GM23338 (cell line): Measurements from ENCODE around the gene ATF4. TPM values are rescaled to one million over a fixed set of nuclear protein-coding genes. Genes with fewer than 3 reads are reported as not detected.

ENCODE experiments used
- ATAC-seq: fragments of 200-7000 bp; cut with Tn5 transposase; 3 replicates; pipeline ENCODE4 v1.9.1; 2020
- DNase-seq: peaks from one replicate; pipeline ENCODE4 v3.0.0-alpha.2; 2015; ENCODE audit warnings: low spot score
- H2AFZ ChIP-seq: fragments of 200-600 bp; sonication (generic); 2 replicates; pipeline ENCODE4 v1.8.0; 2016; ENCODE audit warnings: antibody characterized with exemption, mild to moderate bottlenecking, moderate library complexity
- H3F3A ChIP-seq: fragments of 200-600 bp; sonication (generic); replicated peaks from 2 replicates; pipeline ENCODE4 v1.8.0; 2017; ENCODE audit warnings: antibody characterized with exemption, mixed run types, low read depth
- H3K27ac ChIP-seq: fragments of 200-600 bp; sonication (generic); 2 replicates; pipeline ENCODE4 v1.6.1; 2016; ENCODE audit warnings: low read depth
- H3K27me3 ChIP-seq: fragments of 200-600 bp; sonication (generic); 2 replicates; pipeline ENCODE4 v1.8.0; 2016; ENCODE audit warnings: mild to moderate bottlenecking, mixed run types, moderate library complexity; ENCODE audit not compliant: insufficient read depth
- H3K36me3 ChIP-seq: fragments of 200-600 bp; sonication (generic); 2 replicates; pipeline ENCODE4 v1.8.0; 2016; ENCODE audit warnings: mild to moderate bottlenecking; ENCODE audit not compliant: insufficient read depth
- H3K4me1 ChIP-seq: fragments of 200-600 bp; sonication (generic); 2 replicates; pipeline ENCODE4 v1.8.0; 2016; ENCODE audit warnings: mild to moderate bottlenecking, moderate library complexity; ENCODE audit not compliant: insufficient read depth
- H3K4me2 ChIP-seq: fragments of 200-600 bp; sonication (generic); 2 replicates; pipeline ENCODE4 v1.7.1; 2017; ENCODE audit warnings: mixed run types
- H3K4me3 ChIP-seq: fragments of 200-600 bp; sonication (generic); 2 replicates; pipeline ENCODE4 v1.6.1; 2016; ENCODE audit warnings: mixed run types
- H3K79me2 ChIP-seq: fragments of 200-600 bp; sonication (generic); replicated peaks from 2 replicates; pipeline ENCODE4 v1.8.0; 2017; ENCODE audit warnings: mild to moderate bottlenecking; ENCODE audit not compliant: insufficient read depth
- H3K9me2 ChIP-seq: fragments of 200-600 bp; sonication (generic); 2 replicates; pipeline ENCODE4 v1.8.0; 2017; ENCODE audit not compliant: insufficient read depth
- H4K20me1 ChIP-seq: fragments of 200-600 bp; sonication (generic); replicated peaks from 2 replicates; pipeline ENCODE4 v1.8.0; 2017; ENCODE audit warnings: mild to moderate bottlenecking; ENCODE audit not compliant: insufficient read depth
- H3K27ac Mint-ChIP-seq: 2 replicates; pipeline ENCODE4 v1.8.0; 2020; ENCODE audit warnings: inconsistent platforms, mild to moderate bottlenecking, moderate library complexity, mixed read lengths
- H3K27me3 Mint-ChIP-seq: 3 replicates; pipeline ENCODE4 v1.8.0; 2022; ENCODE audit warnings: low read depth, mild to moderate bottlenecking, moderate library complexity, mixed read lengths, inconsistent platforms; ENCODE audit not compliant: insufficient read depth, poor library complexity
- H3K36me3 Mint-ChIP-seq: 3 replicates; pipeline ENCODE4 v1.8.0; 2021; ENCODE audit warnings: low read depth, mild to moderate bottlenecking, inconsistent platforms, moderate library complexity, mixed read lengths
- H3K4me1 Mint-ChIP-seq: 3 replicates; pipeline ENCODE4 v1.8.0; 2020; ENCODE audit warnings: mild to moderate bottlenecking, inconsistent platforms, mixed read lengths
- H3K4me3 Mint-ChIP-seq: 3 replicates; pipeline ENCODE4 v1.8.0; 2021; ENCODE audit warnings: moderate library complexity, mild to moderate bottlenecking, inconsistent platforms, mixed read lengths
- H3K9me3 Mint-ChIP-seq: 3 replicates; pipeline ENCODE4 v1.8.0; 2020; ENCODE audit warnings: moderate library complexity, mild to moderate bottlenecking, inconsistent platforms, mixed read lengths
- CREB1 ChIP-seq: fragments of 250-450 bp; sonication (Bioruptor Pico); IDR thresholded peaks from 2 replicates; pipeline ENCODE4 v1.5.0; 2020; ENCODE audit warnings: low read depth, mild to moderate bottlenecking, moderate library complexity
- CTCF ChIP-seq, 2 experiments: fragments of 200-600 bp in 1 of 2; sonication (generic) in 1 of 2; conservative IDR thresholded peaks; 2 replicates each; pipeline versions ENCODE4 v1.5.1 to v1.6.1; 2016 to 2017; ENCODE audit warnings: antibody characterized with exemption in 2 of 2, low read depth in 2 of 2, mild to moderate bottlenecking in 2 of 2, moderate library complexity in 1 of 2
- ETS1 ChIP-seq: IDR thresholded peaks from 2 replicates; pipeline ENCODE4 v1.6.1; 2016; ENCODE audit warnings: antibody characterized with exemption
- EZH2 ChIP-seq: fragments of 200-600 bp; sonication (generic); IDR thresholded peaks from one replicate; pipeline ENCODE4 v1.8.0; 2017; ENCODE audit warnings: antibody characterized with exemption, mild to moderate bottlenecking, low read depth; ENCODE audit not compliant: unreplicated experiment
- EZH2phosphoT487 ChIP-seq: fragments of 200-600 bp; sonication (generic); IDR thresholded peaks from one replicate; pipeline ENCODE4 v1.8.1; 2018; ENCODE audit warnings: antibody characterized with exemption; ENCODE audit not compliant: unreplicated experiment
- JUNB ChIP-seq: IDR thresholded peaks from one replicate; pipeline ENCODE4 v1.6.1; 2016; ENCODE audit warnings: antibody characterized with exemption; ENCODE audit not compliant: unreplicated experiment
- NANOG ChIP-seq: IDR thresholded peaks from 2 replicates; pipeline ENCODE4 v1.6.1; 2016; ENCODE audit warnings: antibody characterized with exemption, borderline replicate concordance
- POLR2AphosphoS5 ChIP-seq: IDR thresholded peaks from 2 replicates; pipeline ENCODE4 v1.6.1; 2016; ENCODE audit warnings: antibody characterized with exemption, low read depth
- REST ChIP-seq: IDR thresholded peaks from one replicate; pipeline ENCODE4 v1.6.1; 2018; ENCODE audit warnings: antibody characterized with exemption; ENCODE audit not compliant: unreplicated experiment
- STAT1 ChIP-seq: IDR thresholded peaks from one replicate; pipeline ENCODE4 v1.6.1; 2016; ENCODE audit warnings: antibody characterized with exemption; ENCODE audit not compliant: unreplicated experiment
- ZNF114 ChIP-seq: fragments of 250-450 bp; sonication (Bioruptor Pico); IDR thresholded peaks from 2 replicates; pipeline ENCODE4 v1.5.0; 2020; ENCODE audit warnings: mild to moderate bottlenecking, moderate library complexity
- ZNF331 ChIP-seq: fragments of 250-450 bp; sonication (Bioruptor Pico); IDR thresholded peaks from 2 replicates; pipeline ENCODE4 v1.5.0; 2020; ENCODE audit warnings: low read depth, mild to moderate bottlenecking, moderate library complexity
- ZNF462 ChIP-seq: fragments of 250-450 bp; sonication (Bioruptor Pico); IDR thresholded peaks from 2 replicates; pipeline ENCODE4 v1.5.0; 2020; ENCODE audit warnings: mild to moderate bottlenecking, moderate library complexity
- polyA plus RNA-seq: library from polyadenylated mRNA; unstranded; fragments of >200 nt; fragmentation: Nextera tagmentation; extraction: Ambion mirVana; gene quantifications from 2 replicates; pipeline ENCODE4 v1.2.1, GENCODE V29; 2016
- total RNA-seq: library from RNA; depleted of rRNA; stranded (reverse); fragments of >200 nt; shearing (Covaris generic); gene quantifications from 2 replicates; pipeline ENCODE4 v1.2.3, GENCODE V29; 2014

Gene ATF4
- total and polyA plus RNA-seq, 2 experiments from 2014 or later = 446 to 553 TPM

- DNase-seq = no peak
- Histone ChIP-seq H3K4me3 (no peak overlapping the region), H2AFZ (no peak overlapping the region), H3K79me2 (no peaks in the 10 kb centered on the region), H3K36me3 (no peaks in the 10 kb centered on the region), H3K9me2 (no peaks in the 10 kb centered on the region), H3K4me1 (no peaks in the 10 kb centered on the region), H3F3A (peaks cover 5% of the 10 kb centered on the region; the same call in 1 of the 2 replicates), H4K20me1 (no peaks in the 10 kb centered on the region; the same call in 1 of the 2 replicates), H3K4me2 (no peak overlapping the region), H3K27me3 (peaks cover 17% of the 10 kb centered on the region), H3K27ac (no peak overlapping the region)
- no peak overlapping the region for H3K27ac Mint-ChIP-seq
- TF ChIP-seq ZNF331 = no peak
- no peak for TF ChIP-seq ETS1
- no peak for TF ChIP-seq JUNB
- TF ChIP-seq POLR2AphosphoS5 = no peak
- no peak for TF ChIP-seq EZH2phosphoT487
- TF ChIP-seq CREB1 (CRISPR knock-in tag) = no peak
- TF ChIP-seq ZNF114 (CRISPR knock-in tag) = no peak
- no peak for TF ChIP-seq STAT1
- TF ChIP-seq ZNF462 (CRISPR knock-in tag) = no peak
- TF ChIP-seq EZH2 = no peak
- TF ChIP-seq REST = no peak
- TF ChIP-seq CTCF (conservative IDR thresholded peaks at IDR 0.05; ENCODE audit: low read depth in 2 of 2) = no peak
- TF ChIP-seq NANOG = no peak
- H3K36me3 Mint-ChIP-seq = peaks cover 4% of the 10 kb centered on the region; the same call in 2 of the 3 replicates
- H3K9me3 Mint-ChIP-seq = peaks cover 7% of the 10 kb centered on the region
- ATAC-seq = no peak
- H3K27me3 Mint-ChIP-seq = peaks cover 16% of the 10 kb centered on the region
- H3K4me1 Mint-ChIP-seq = peaks cover 9% of the 10 kb centered on the region
- no peak overlapping the region for H3K4me3 Mint-ChIP-seq
Observed at GRCh38 chr22:39562839-39563489, 42.6 kb downstream of the ATF4 start.
